K562 (cell line): ENCODE results near the gene ZFAND3. TPM values are rescaled to one million over a fixed set of nuclear protein-coding genes. Genes with fewer than 3 reads are reported as not detected.

Source experiments
- ATAC-seq: fragments of 200-7000 bp; cut with Tn5 transposase; 3 replicates; pipeline ENCODE4 v1.9.1; 2020; ENCODE audit warnings: moderate library complexity
- BruUV-seq: library from RNA; stranded (reverse); fragments of 400-500 nt; replicated peaks from 2 replicates; lab custom pipeline; 2021; lab: Mats Ljungman, UMichigan
- CTCF ChIA-PET: fragments of 300-600 bp; formaldehyde crosslinking; extraction: SDS; loops from one replicate; lab custom pipeline; 2021; ENCODE audit warnings: low intra/inter-chr PET ratio; lab: Yijun Ruan, JAX
- POLR2A ChIA-PET: fragments of 300-600, 350-650 bp; sonication (Branson Sonifier 250); formaldehyde crosslinking; extraction: SDS; loops from one replicate; lab custom pipeline; 2021; ENCODE audit warnings: antibody characterized with exemption, inconsistent platforms; lab: Yijun Ruan, JAX
- DNase-seq, 4 experiments: peaks; one replicate each; pipeline versions ENCODE4 v3.0.0 to v3.0.0-alpha.2; 2011 to 2018; ENCODE audit warnings: low spot score in 3 of 4, mixed read lengths in 3 of 4; ENCODE audit errors: extremely low read depth in 1 of 4
- FAIRE-seq: peaks from 2 replicates; lab custom pipeline; 2011; peaks lifted over from hg19 to GRCh38; lab: Jason Lieb, UNC
- H2AFZ ChIP-seq: 2 replicates; pipeline ENCODE4 v1.6.0; 2011; ENCODE audit warnings: low read depth, low read length, control low read depth, inconsistent platforms
- H3K27ac ChIP-seq: fragments of 200-600 bp; 3 replicates; pipeline ENCODE4 v1.8.0; 2011; ENCODE audit warnings: low read depth, mild to moderate bottlenecking, control low read depth, inconsistent platforms, low read length, moderate library complexity, mixed read lengths; ENCODE audit errors: extremely low read depth
- H3K27me3 ChIP-seq, 2 experiments: fragments of 300-600 bp in 1 of 2; 2 replicates in 1 of 2; 3 replicates in 1 of 2; pipeline versions ENCODE4 v1.6.0 to v1.8.0; 2011; ENCODE audit warnings: inconsistent platforms in 2 of 2, low read length in 2 of 2, mild to moderate bottlenecking in 1 of 2, mixed read lengths in 1 of 2, moderate library complexity in 1 of 2; ENCODE audit not compliant: control insufficient read depth in 2 of 2, insufficient read depth in 2 of 2
- H3K36me3 ChIP-seq: fragments of 300-600 bp; 3 replicates; pipeline ENCODE4 v1.8.0; 2011; ENCODE audit warnings: mild to moderate bottlenecking, low read length, inconsistent platforms; ENCODE audit not compliant: control insufficient read depth, insufficient read depth
- H3K4me1 ChIP-seq, 2 experiments: fragments of 200-600 bp in 1 of 2; replicated peaks in 1 of 2; 2 replicates in 1 of 2; 3 replicates in 1 of 2; pipeline versions ENCODE4 v1.5.1 to v1.8.0; 2011; ENCODE audit warnings: inconsistent platforms in 2 of 2, low read length in 2 of 2, mild to moderate bottlenecking in 1 of 2, mixed read lengths in 1 of 2, moderate library complexity in 1 of 2; ENCODE audit not compliant: control insufficient read depth in 2 of 2, insufficient read depth in 2 of 2
- H3K4me2 ChIP-seq: 2 replicates; pipeline ENCODE4 v1.6.1; 2011; ENCODE audit warnings: low read length, control low read depth, inconsistent platforms, mixed read lengths; ENCODE audit not compliant: insufficient read depth
- H3K4me3 ChIP-seq: fragments of 200-600 bp; sonication (generic), shearing (Covaris generic); 2 replicates; pipeline ENCODE4 v1.5.1; 2016; ENCODE audit warnings: control low read depth, inconsistent platforms
- H3K79me2 ChIP-seq: fragments of 200-600 bp; 3 replicates; pipeline ENCODE4 v1.8.0; 2011; ENCODE audit warnings: low read length, inconsistent platforms; ENCODE audit not compliant: control insufficient read depth, insufficient read depth
- H3K9ac ChIP-seq, 2 experiments: 2 replicates each; pipeline versions ENCODE4 v1.6.0 to v1.6.1; 2011; ENCODE audit warnings: low read depth in 2 of 2, low read length in 2 of 2, control low read depth in 1 of 2, inconsistent platforms in 1 of 2, mild to moderate bottlenecking in 1 of 2, mixed read lengths in 1 of 2; ENCODE audit not compliant: insufficient read depth in 1 of 2
- H3K9me1 ChIP-seq: one replicate; pipeline ENCODE4 v1.6.0; 2011; ENCODE audit warnings: inconsistent platforms, mild to moderate bottlenecking, low read length, moderate library complexity; ENCODE audit not compliant: control insufficient read depth, insufficient read depth
- H3K9me3 ChIP-seq: replicated peaks from 2 replicates; pipeline ENCODE4 v1.5.1; 2011; ENCODE audit warnings: low read depth, low read length, inconsistent platforms; ENCODE audit not compliant: control insufficient read depth, insufficient read depth
- H4K20me1 ChIP-seq: replicated peaks from 2 replicates; pipeline ENCODE4 v1.6.1; 2011; ENCODE audit warnings: low read length, inconsistent platforms, mixed read lengths; ENCODE audit not compliant: control insufficient read depth, insufficient read depth
- ESRRB ChIP-seq: fragments of 250-450 bp; sonication (Bioruptor Pico); IDR thresholded peaks from 2 replicates; pipeline ENCODE4 v1.5.0; 2020; ENCODE audit warnings: mild to moderate bottlenecking, moderate library complexity, borderline replicate concordance
- HOXB6 ChIP-seq: fragments of 250-450 bp; sonication (Bioruptor Pico); IDR thresholded peaks from 2 replicates; pipeline ENCODE4 v1.5.1; 2022; ENCODE audit warnings: mild to moderate bottlenecking, borderline replicate concordance
- KDM2B ChIP-seq: fragments of 250-450 bp; sonication (Bioruptor Pico); IDR thresholded peaks from 2 replicates; pipeline ENCODE4 v1.8.0; 2021; ENCODE audit warnings: mild to moderate bottlenecking, moderate library complexity
- MXI1 ChIP-seq: IDR thresholded peaks from 2 replicates; pipeline ENCODE4 v1.6.1; 2011; ENCODE audit warnings: low read depth, mild to moderate bottlenecking, improper control_type of control experiment, low read length
- SIX5 ChIP-seq, 2 experiments: IDR thresholded peaks; 2 replicates each; pipeline ENCODE4 v1.6.1; 2011; ENCODE audit warnings: low read length in 2 of 2, borderline replicate concordance in 1 of 2, low read depth in 1 of 2, mild to moderate bottlenecking in 1 of 2, moderate library complexity in 1 of 2; ENCODE audit not compliant: insufficient read depth in 1 of 2
- TOE1 ChIP-seq, 2 experiments: fragments of 450-650 bp in 1 of 2; sonication (generic) in 1 of 2; formaldehyde crosslinking in 1 of 2; IDR thresholded peaks; 2 replicates each; pipeline versions ENCODE4 v1.7.1 to v1.8.0; 2016 to 2022; ENCODE audit warnings: borderline replicate concordance in 2 of 2, mild to moderate bottlenecking in 2 of 2, antibody characterized with exemption in 1 of 2, inconsistent platforms in 1 of 2, low read depth in 1 of 2, missing genetic modification reagents in 1 of 2, moderate library complexity in 1 of 2
- ZBTB49 ChIP-seq: sonication (generic); formaldehyde crosslinking; IDR thresholded peaks from 2 replicates; pipeline ENCODE4 v1.8.0; 2022; ENCODE audit warnings: missing genetic modification reagents, mild to moderate bottlenecking, borderline replicate concordance
- ZNF354B ChIP-seq: fragments of 250-450 bp; sonication (Bioruptor Pico); IDR thresholded peaks from 2 replicates; pipeline ENCODE4 v1.4.0; 2020
- ZNF707 ChIP-seq: fragments of 250-450 bp; sonication (Bioruptor Pico); conservative IDR thresholded peaks from 2 replicates; pipeline ENCODE4 v1.8.0; 2022; ENCODE audit warnings: inconsistent platforms, mild to moderate bottlenecking, moderate library complexity
- ZSCAN32 ChIP-seq: fragments of 450-650 bp; formaldehyde crosslinking; IDR thresholded peaks from 2 replicates; pipeline ENCODE4 v1.4.0; 2020; ENCODE audit warnings: mild to moderate bottlenecking, moderate library complexity
- WGBS: fragments of 100-300 bp; shearing (Covaris generic); methylation state at CpG from one replicate; pipeline ENCODE4 v1.1.6; 2016; ENCODE audit warnings: low coverage, mixed read lengths; ENCODE audit not compliant: insufficient coverage; ENCODE audit errors: missing lambda C conversion rate; 5-methylcytosine and 5-hydroxymethylcytosine counted together
- in situ Hi-C: fragments of 300-500 bp; cut with MboI; formaldehyde crosslinking; loops from 4 replicates; pipeline ENCODE4 v1.15.0; 2018; ENCODE audit warnings: inconsistent platforms, mixed read lengths
- intact Hi-C: fragments of 100-400 bp; cut with micrococcal nuclease; formaldehyde crosslinking; loops from 2 replicates; pipeline ENCODE4 v1.14.2; 2022
- polyA plus RNA-seq, 8 experiments: library from polyadenylated mRNA; depleted of rRNA in 4 of 8; stranded (reverse) in 5 of 8; unstranded in 3 of 8; fragments of >200 nt; fragmentation: Nextera tagmentation in 2 of 8; fragmentation: Illumina TruSeq in 1 of 8; extraction: Ambion mirVana in 2 of 8; extraction: Trizol in 1 of 8; gene quantifications; 2 replicates each; pipeline versions ENCODE4 v1.2.1 to v1.2.3, GENCODE V29; 2011 to 2014; ENCODE audit warnings: inconsistent platforms in 1 of 8, missing spikeins in 1 of 8
- total RNA-seq, 7 experiments: library from RNA; depleted of rRNA in 6 of 7; stranded (reverse); fragments of >200 nt in 6 of 7; fragmentation: Illumina TruSeq in 2 of 7; extraction: Trizol in 2 of 7; gene quantifications; 2 replicates each; pipeline versions ENCODE4 v1.2.1 to v1.2.3, GENCODE V29; 2011 to 2021; ENCODE audit warnings: low replicate concordance in 1 of 7
- TF ChIP-seq, protein P1 (sequence below): fragments of 250-450 bp; sonication (Bioruptor Pico); IDR thresholded peaks from 2 replicates; pipeline ENCODE4 v1.4.0; 2020; ENCODE audit warnings: mild to moderate bottlenecking

The ZFAND3 gene
- total and polyA plus RNA-seq, 9 of the 15 experiments (the other 6 are each of a cell fraction or from before 2014, with no cell fraction given), result 0.81 to 26.6 (median 11.8) TPM

DNA sequence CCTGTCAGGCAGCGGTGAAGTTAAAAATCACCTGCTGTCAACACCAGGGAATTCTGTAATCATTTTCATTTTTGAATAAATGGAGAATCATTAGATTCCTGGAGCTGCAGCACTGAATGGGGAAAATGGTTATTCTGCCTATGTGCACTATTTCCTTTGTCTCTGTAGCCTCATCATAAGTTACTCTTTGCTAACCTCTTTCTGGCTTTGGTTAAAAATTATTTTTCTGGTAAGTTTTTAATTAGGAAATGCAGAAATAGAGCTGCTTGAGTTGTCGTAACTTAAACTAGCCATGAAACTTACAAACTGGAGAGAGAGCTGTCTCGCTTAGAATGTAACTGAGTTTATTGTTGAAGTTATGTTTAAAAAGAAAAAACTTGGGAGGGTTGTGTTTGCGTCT lies 28.8 kb downstream of the ZFAND3 start:
- no peak for DNase-seq
- Histone ChIP-seq H3K9ac (no peak overlapping the region), H3K79me2 (peaks cover 60% of the 10 kb centered on the region), H3K27me3 (no peaks in the 10 kb centered on the region), H3K4me1 (peaks cover 2 to 6% of the 10 kb centered on the region in 2 experiments; a peak in 4 of 5 replicates), H3K4me2 (no peak overlapping the region), H3K9me1 (no peaks in the 10 kb centered on the region), H4K20me1 (peaks cover 9% of the 10 kb centered on the region; the same call in 1 of the 2 replicates), H3K27ac (no peak overlapping the region), H3K4me3 (no peak overlapping the region), H2AFZ (no peak overlapping the region), H3K36me3 (no peaks in the 10 kb centered on the region), H3K9me3 (no peaks in the 10 kb centered on the region)
- no TSS peak for BruUV-seq
- ChIA-PET CTCF (no interaction called here), POLR2A (interaction anchor here (0.9 kb wide), 2 partner anchors 11 to 66 kb away, joined by 4 read pairs; no protein-coding TSS in a partner anchor)
- 80% methylated on average over 4 of the region's 4 CpGs for WGBS
- intact Hi-C loops, result no loop called here
- in situ Hi-C loops, result no loop called here
- TF ChIP-seq ZSCAN32 (CRISPR knock-in tag) (no peak), TOE1 (IDR thresholded peaks at IDR 0.05; ENCODE audit: borderline replicate concordance) (no peak), TOE1 (CRISPR knock-in tag; IDR thresholded peaks at IDR 0.05; ENCODE audit: borderline replicate concordance, low read depth) (no peak), KDM2B (CRISPR knock-in tag) (no peak), HOXB6 (CRISPR knock-in tag) (no peak), ZNF354B (no peak), ZNF707 (CRISPR knock-in tag) (no peak), ESRRB (CRISPR knock-in tag) (no peak), ZBTB49 (CRISPR knock-in tag) (no peak), MXI1 (no peak), SIX5 (IDR thresholded peaks at IDR 0.05; ENCODE audit: borderline replicate concordance in 1 of 2, insufficient read depth in 1 of 2, low read depth in 1 of 2, low read length in 2 of 2) (no peak)
- TF ChIP-seq, protein P1, sequence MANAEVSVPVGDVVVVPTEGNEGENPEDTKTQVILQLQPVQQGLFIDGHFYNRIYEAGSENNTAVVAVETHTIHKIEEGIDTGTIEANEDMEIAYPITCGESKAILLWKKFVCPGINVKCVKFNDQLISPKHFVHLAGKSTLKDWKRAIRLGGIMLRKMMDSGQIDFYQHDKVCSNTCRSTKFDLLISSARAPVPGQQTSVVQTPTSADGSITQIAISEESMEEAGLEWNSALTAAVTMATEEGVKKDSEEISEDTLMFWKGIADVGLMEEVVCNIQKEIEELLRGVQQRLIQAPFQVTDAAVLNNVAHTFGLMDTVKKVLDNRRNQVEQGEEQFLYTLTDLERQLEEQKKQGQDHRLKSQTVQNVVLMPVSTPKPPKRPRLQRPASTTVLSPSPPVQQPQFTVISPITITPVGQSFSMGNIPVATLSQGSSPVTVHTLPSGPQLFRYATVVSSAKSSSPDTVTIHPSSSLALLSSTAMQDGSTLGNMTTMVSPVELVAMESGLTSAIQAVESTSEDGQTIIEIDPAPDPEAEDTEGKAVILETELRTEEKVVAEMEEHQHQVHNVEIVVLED (CRISPR knock-in tag), result no peak
- ATAC-seq, result no peak
- no peak for FAIRE-seq
